GM12891 (cell line): Measurements from ENCODE around the gene KRT76.

Source experiments
- DNase-seq: peaks from one replicate; pipeline ENCODE4 v3.0.0; 2011; ENCODE audit warnings: low spot score; ENCODE audit not compliant: insufficient read length
- FAIRE-seq: peaks from 2 replicates; lab custom pipeline; 2011; peaks lifted over from hg19 to GRCh38; lab: Jason Lieb, UNC
- PAX5 ChIP-seq: IDR thresholded peaks from 2 replicates; pipeline ENCODE4 v1.6.1; 2011; ENCODE audit warnings: low read length, moderate library complexity, mild to moderate bottlenecking; ENCODE audit not compliant: insufficient read depth, severe bottlenecking
- POLR2A ChIP-seq: IDR thresholded peaks from 2 replicates; pipeline ENCODE4 v1.6.1; 2011; ENCODE audit warnings: low read depth, low read length, control low read depth
- POLR2AphosphoS5 ChIP-seq: IDR thresholded peaks from 2 replicates; pipeline ENCODE4 v1.6.1; 2011; ENCODE audit warnings: low read depth, low read length, control low read depth
- POU2F2 ChIP-seq: IDR thresholded peaks from 2 replicates; pipeline ENCODE4 v1.6.1; 2011; ENCODE audit warnings: low read depth, mild to moderate bottlenecking, control low read depth, low read length, moderate library complexity
- SPI1 ChIP-seq: IDR thresholded peaks from 2 replicates; pipeline ENCODE4 v1.6.1; 2011; ENCODE audit warnings: low read depth, low read length, control low read depth
- TAF1 ChIP-seq: IDR thresholded peaks from 2 replicates; pipeline ENCODE4 v1.6.1; 2011; ENCODE audit warnings: low read depth, low read length, control low read depth

The KRT76 gene

GRCh38 chr12:52813885-52814709 is 37.0 kb upstream of the KRT76 start, which contains the start of gene KRT4:
Gene KRT4, minus strand, starts transcription at chr12:52814116. Its CDS starts 58 bp downstream, at chr12:52814058.
- no peak for TF ChIP-seq PAX5
- TF ChIP-seq POLR2AphosphoS5: no peak
- no peak for TF ChIP-seq POLR2A
- TF ChIP-seq TAF1: no peak
- TF ChIP-seq POU2F2: no peak
- no peak for TF ChIP-seq SPI1
- DNase-seq (no peak), FAIRE-seq (no peak)

GRCh38 chr12:52813203-52813819 is 36.2 kb upstream of the KRT76 start:
- FAIRE-seq (no peak), DNase-seq (no peak)
- TF ChIP-seq POLR2AphosphoS5 (no peak), SPI1 (no peak), POLR2A (no peak), POU2F2 (no peak), PAX5 (no peak), TAF1 (no peak)

- no peak for TF ChIP-seq POU2F2
- TF ChIP-seq POLR2AphosphoS5: no peak
- no peak for DNase-seq
- no peak for FAIRE-seq
Measured at GRCh38 chr12:52812749-52813148, 35.6 kb upstream of the KRT76 start.

GRCh38 chr12:52812073-52812400 is 34.9 kb upstream of the KRT76 start:
- FAIRE-seq: no peak
- no peak for DNase-seq
- TF ChIP-seq POU2F2: no peak
- no peak for TF ChIP-seq SPI1
- TF ChIP-seq PAX5: no peak
- no peak for TF ChIP-seq POLR2A
- no peak for TF ChIP-seq POLR2AphosphoS5
- TF ChIP-seq TAF1: no peak

GRCh38 chr12:52811191-52812072 is 34.3 kb upstream of the KRT76 start:
- TF ChIP-seq POLR2A: no peak
- TF ChIP-seq TAF1: no peak
- TF ChIP-seq POU2F2: no peak
- TF ChIP-seq POLR2AphosphoS5: no peak
- TF ChIP-seq SPI1: no peak
- TF ChIP-seq PAX5: no peak
- DNase-seq (no peak), FAIRE-seq (no peak)

- FAIRE-seq (no peak), DNase-seq (no peak)
- TF ChIP-seq POLR2AphosphoS5 (no peak), POLR2A (no peak), PAX5 (no peak), SPI1 (no peak), TAF1 (no peak), POU2F2 (no peak)
Measured at GRCh38 chr12:52810554-52810953, 33.4 kb upstream of the KRT76 start.

- no peak for FAIRE-seq
- no peak for DNase-seq
- no peak for TF ChIP-seq PAX5
- TF ChIP-seq POU2F2: no peak
- TF ChIP-seq TAF1: no peak
- no peak for TF ChIP-seq POLR2AphosphoS5
- no peak for TF ChIP-seq POLR2A
- no peak for TF ChIP-seq SPI1
Measured at GRCh38 chr12:52809166-52809565, 32.0 kb upstream of the KRT76 start.

GRCh38 chr12:52808573-52809160 is 31.5 kb upstream of the KRT76 start:
- no peak for FAIRE-seq
- TF ChIP-seq SPI1 (no peak), TAF1 (no peak), PAX5 (no peak), POU2F2 (no peak), POLR2A (no peak), POLR2AphosphoS5 (no peak)
- DNase-seq: no peak
